Measurements from ENCODE around the gene VTN.

DNA sequence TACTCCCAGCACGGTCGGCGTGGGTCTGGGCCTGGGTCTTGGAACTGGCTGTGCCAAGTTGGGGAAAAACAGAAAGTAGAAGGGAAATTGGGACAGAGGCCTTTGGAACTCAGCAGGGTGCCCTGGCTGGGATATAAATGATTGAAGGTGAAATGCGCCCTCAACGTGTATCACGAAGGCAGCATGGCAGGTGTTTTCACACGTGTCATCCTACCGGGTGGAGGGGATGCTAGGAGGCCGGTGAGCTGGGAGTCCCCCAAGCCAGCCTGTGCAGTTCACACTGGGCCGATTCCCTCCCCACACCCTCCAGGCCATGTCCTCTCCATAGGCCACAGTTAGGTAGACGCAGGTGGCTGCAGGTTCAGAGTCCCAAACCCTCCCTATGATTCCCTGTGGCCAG lies 28.6 kb downstream of the VTN start:
- TF ChIP-seq EZH2 (IDR thresholded peaks at IDR 0.05; ENCODE audit: insufficient read depth, low read length) (no peak), CTCF (IDR thresholded peaks at IDR 0.05; ENCODE audit: insufficient read depth, low read depth, low read length) (no peak)
